VCaP (cell line): Measurements from ENCODE around the gene CRIP1.

Source experiments
- H3K27ac ChIP-seq: fragments of 450-650 bp; 2 replicates; pipeline ENCODE4 v1.5.1; 2017
- CTCF ChIP-seq: fragments of 450-650 bp; conservative IDR thresholded peaks from 2 replicates; pipeline ENCODE4 v1.5.1; 2017; ENCODE audit warnings: mild to moderate bottlenecking, moderate library complexity

Gene CRIP1

GRCh38 chr14:105468621-105469241 lies 18.0 kb upstream of the CRIP1 start:
- H3K27ac ChIP-seq: peak overlapping the region; percentile 43
- TF ChIP-seq CTCF: no peak

GRCh38 chr14:105469456-105470349 lies 17.0 kb upstream of the CRIP1 start:
- peak overlapping the region; percentile 43; the same call in 1 of the 2 replicates for H3K27ac ChIP-seq
- no peak for TF ChIP-seq CTCF

- TF ChIP-seq CTCF: no peak
- H3K27ac ChIP-seq: peak overlapping the region; percentile 82; the same call in 1 of the 2 replicates
Measured at GRCh38 chr14:105470350-105471296, 16.1 kb upstream of the CRIP1 start.

- TF ChIP-seq CTCF: no peak
- peak overlapping the region; percentile 82; the same call in 1 of the 2 replicates for H3K27ac ChIP-seq
Measured at GRCh38 chr14:105471297-105471821, 15.3 kb upstream of the CRIP1 start.

- no peak for TF ChIP-seq CTCF
- H3K27ac ChIP-seq: peak overlapping the region; percentile 82
Measured at GRCh38 chr14:105471823-105472485, 14.7 kb upstream of the CRIP1 start.

- peak overlapping the region; percentile 82 for H3K27ac ChIP-seq
- TF ChIP-seq CTCF: no peak
Measured at GRCh38 chr14:105472486-105472991, 14.1 kb upstream of the CRIP1 start.
